GM12878 (cell line): ENCODE results near the gene RPEL1. TPM values are rescaled to one million over a fixed set of nuclear protein-coding genes. Genes with fewer than 3 reads are reported as not detected.

Experiments
- ATAC-seq: fragments of 200-7000 bp; cut with Tn5 transposase; 3 replicates; pipeline ENCODE4 v1.9.1; 2020; ENCODE audit warnings: mild to moderate bottlenecking, moderate library complexity
- BruUV-seq: library from RNA; stranded (reverse); fragments of 400-500 nt; replicated peaks from 2 replicates; lab custom pipeline; 2021; lab: Mats Ljungman, UMichigan
- CTCF ChIA-PET: fragments of 300-600 bp; sonication (Branson Sonifier 250); formaldehyde crosslinking; extraction: SDS; loops from one replicate; lab custom pipeline; 2021; ENCODE audit warnings: inconsistent platforms; lab: Yijun Ruan, JAX
- POLR2A ChIA-PET: fragments of 350-600 bp; formaldehyde crosslinking; extraction: SDS; loops from one replicate; lab custom pipeline; 2021; ENCODE audit warnings: inconsistent platforms; lab: Charles Lee
- RAD21 ChIA-PET: fragments of 300-600 bp; sonication (Branson Sonifier 250); formaldehyde crosslinking; loops from one replicate; lab custom pipeline; 2023; ENCODE audit warnings: antibody characterized with exemption; ENCODE audit not compliant: unreplicated experiment; lab: Charles Lee
- SMC1A ChIA-PET: fragments of 300-600 bp; sonication (Branson Sonifier 250); formaldehyde crosslinking; loops from one replicate; lab custom pipeline; 2023; ENCODE audit not compliant: unreplicated experiment, uncharacterized antibody; lab: Charles Lee
- DNase-seq: peaks from one replicate; pipeline ENCODE4 v3.0.0-alpha.2; 2011; ENCODE audit warnings: low read depth, low spot score
- FAIRE-seq: peaks from 3 replicates; lab custom pipeline; 2011; peaks lifted over from hg19 to GRCh38; lab: Jason Lieb, UNC
- H2AFZ ChIP-seq: 2 replicates; pipeline ENCODE4 v1.6.0; 2011; ENCODE audit warnings: low read depth, low read length, control low read depth; ENCODE audit not compliant: control insufficient read depth
- H3K27ac ChIP-seq: 2 replicates; pipeline ENCODE4 v1.5.1; 2011; ENCODE audit warnings: control low read depth; ENCODE audit not compliant: control insufficient read depth, insufficient read depth
- H3K27me3 ChIP-seq, 2 experiments: replicated peaks in 1 of 2; 2 replicates each; pipeline versions ENCODE4 v1.6.0 to v1.6.1; 2011; ENCODE audit warnings: low read length in 1 of 2; ENCODE audit not compliant: control insufficient read depth in 2 of 2, insufficient read depth in 2 of 2
- H3K36me3 ChIP-seq, 2 experiments: 2 replicates each; pipeline ENCODE4 v1.5.1; 2011; ENCODE audit warnings: low read length in 1 of 2; ENCODE audit not compliant: control insufficient read depth in 2 of 2, insufficient read depth in 2 of 2
- H3K4me1 ChIP-seq: 2 replicates; pipeline ENCODE4 v1.6.1; 2011; ENCODE audit warnings: mild to moderate bottlenecking, low read length, moderate library complexity, mixed read lengths; ENCODE audit not compliant: control insufficient read depth, insufficient read depth
- H3K4me2 ChIP-seq: 2 replicates; pipeline ENCODE4 v1.6.0; 2011; ENCODE audit warnings: control low read depth; ENCODE audit not compliant: control insufficient read depth, insufficient read depth
- H3K4me3 ChIP-seq: fragments of 200-600 bp; sonication (generic); 2 replicates; pipeline ENCODE4 v1.5.1; 2016
- H3K79me2 ChIP-seq: 2 replicates; pipeline ENCODE4 v1.6.0; 2011; ENCODE audit warnings: low read length; ENCODE audit not compliant: control insufficient read depth, insufficient read depth
- H3K9ac ChIP-seq: 2 replicates; pipeline ENCODE4 v1.8.0; 2011; ENCODE audit warnings: low read length, control low read depth, mixed read lengths; ENCODE audit not compliant: control insufficient read depth, insufficient read depth
- H3K9me3 ChIP-seq: replicated peaks from 3 replicates; pipeline ENCODE4 v1.5.1; 2011; ENCODE audit warnings: mild to moderate bottlenecking, low read length; ENCODE audit not compliant: control insufficient read depth, insufficient read depth
- H4K20me1 ChIP-seq: 2 replicates; pipeline ENCODE4 v1.6.0; 2011; ENCODE audit not compliant: control insufficient read depth, insufficient read depth
- BACH1 ChIP-seq: fragments of 450-650 bp; IDR thresholded peaks from 2 replicates; pipeline ENCODE4 v1.6.1; 2017; ENCODE audit warnings: mild to moderate bottlenecking, borderline replicate concordance
- BHLHE40 ChIP-seq, 2 experiments: fragments of 450-650 bp in 1 of 2; IDR thresholded peaks; 2 replicates each; pipeline ENCODE4 v1.6.1; 2011 to 2017; ENCODE audit warnings: low read depth in 2 of 2, borderline replicate concordance in 1 of 2, improper control_type of control experiment in 1 of 2, low read length in 1 of 2, mild to moderate bottlenecking in 1 of 2
- CEBPB ChIP-seq, 2 experiments: fragments of 150-350 bp in 1 of 2; IDR thresholded peaks; 2 replicates each; pipeline ENCODE4 v1.6.1; 2012 to 2014; ENCODE audit warnings: low read depth in 2 of 2, low read length in 2 of 2, borderline replicate concordance in 1 of 2, inconsistent platforms in 1 of 2
- E2F4 ChIP-seq: IDR thresholded peaks from 2 replicates; pipeline ENCODE4 v1.6.1; 2012; ENCODE audit warnings: low read depth, low read length, improper control_type of control experiment
- E2F8 ChIP-seq: fragments of 450-650 bp; IDR thresholded peaks from 2 replicates; pipeline ENCODE4 v1.6.1; 2018; ENCODE audit warnings: mild to moderate bottlenecking, low read depth, moderate library complexity; ENCODE audit not compliant: partially characterized antibody
- EED ChIP-seq: sonication (generic); IDR thresholded peaks from 2 replicates; pipeline ENCODE4 v1.6.1; 2016; ENCODE audit warnings: antibody characterized with exemption, low read depth
- ELK1 ChIP-seq: IDR thresholded peaks from 2 replicates; pipeline ENCODE4 v1.6.1; 2012; ENCODE audit warnings: low read depth, low read length, improper control_type of control experiment
- FOXK2 ChIP-seq: fragments of 450-650 bp; IDR thresholded peaks from 2 replicates; pipeline ENCODE4 v1.6.1; 2017; ENCODE audit warnings: mild to moderate bottlenecking, moderate library complexity
- HDGF ChIP-seq: fragments of 450-650 bp; IDR thresholded peaks from 2 replicates; pipeline ENCODE4 v1.6.1; 2016; ENCODE audit warnings: antibody characterized with exemption
- JUNB ChIP-seq: IDR thresholded peaks from 2 replicates; pipeline ENCODE4 v1.6.1; 2016; ENCODE audit warnings: antibody characterized with exemption, mild to moderate bottlenecking
- SUPT20H ChIP-seq: IDR thresholded peaks from 2 replicates; pipeline ENCODE4 v1.6.1; 2011; ENCODE audit warnings: low read depth, mild to moderate bottlenecking, low read length, moderate library complexity, borderline replicate concordance; ENCODE audit not compliant: control insufficient read depth
- SUZ12 ChIP-seq: fragments of 200-600 bp; sonication (generic); IDR thresholded peaks from one replicate; pipeline ENCODE4 v1.6.1; 2018; ENCODE audit warnings: antibody characterized with exemption, mild to moderate bottlenecking; ENCODE audit not compliant: unreplicated experiment
- TCF12 ChIP-seq: IDR thresholded peaks from 2 replicates; pipeline ENCODE4 v1.6.1; 2011; ENCODE audit warnings: low read depth, mild to moderate bottlenecking, low read length
- TCF7 ChIP-seq: IDR thresholded peaks from 2 replicates; pipeline ENCODE4 v1.6.1; 2014; ENCODE audit warnings: antibody characterized with exemption, borderline replicate concordance
- YBX1 ChIP-seq: fragments of 450-650 bp; IDR thresholded peaks from 2 replicates; pipeline ENCODE4 v1.6.1; 2016; ENCODE audit warnings: antibody characterized with exemption
- WGBS: methylation state at CpG from one replicate; pipeline ENCODE4 v1.1.6; 2016; ENCODE audit warnings: low lambda C conversion rate; ENCODE audit not compliant: insufficient replicate concordance, insufficient coverage; ENCODE audit errors: missing lambda C conversion rate; 5-methylcytosine and 5-hydroxymethylcytosine counted together
- in situ Hi-C: fragments of 300-500 bp; cut with MboI; formaldehyde crosslinking; loops from 9 replicates; pipeline ENCODE4 v1.14.3; 2018; ENCODE audit warnings: mixed read lengths
- intact Hi-C: fragments of 100-400 bp; cut with micrococcal nuclease; formaldehyde crosslinking; loops from one replicate; pipeline ENCODE4 v1.14.2; 2022; ENCODE audit not compliant: unreplicated experiment
- polyA plus RNA-seq, 11 experiments: library from polyadenylated mRNA; depleted of rRNA in 4 of 11; unstranded in 6 of 11; stranded (reverse) in 5 of 11; fragments of >200 nt; fragmentation: Nextera tagmentation in 4 of 11; fragmentation: Illumina TruSeq in 1 of 11; extraction: Ambion mirVana in 4 of 11; extraction: Trizol in 1 of 11; gene quantifications; 1 replicate in 1 of 11; 2 replicates in 10 of 11; pipeline versions ENCODE4 v1.2.1 to v1.2.3, GENCODE V29; 2011 to 2016; ENCODE audit warnings: inconsistent platforms in 2 of 11, missing spikeins in 2 of 11, low read depth in 1 of 11
- total RNA-seq, 4 experiments: library from RNA; depleted of rRNA in 3 of 4; stranded (reverse); fragments of >200 nt in 3 of 4; fragmentation: Illumina TruSeq in 1 of 4; extraction: Trizol in 1 of 4; gene quantifications; 2 replicates each; pipeline versions ENCODE4 v1.2.1 to v1.2.3, GENCODE V29; 2013 to 2021

The RPEL1 gene
- total and polyA plus RNA-seq, 10 of the 15 experiments (the other 5 are each of a cell fraction or from before 2014, with no cell fraction given) = 0.04 to 0.08 (median 0.06) TPM; not detected in 6

- Histone ChIP-seq H3K36me3 (no peaks in the 10 kb centered on the region), H3K27me3 (no peaks in the 10 kb centered on the region), H3K9ac (no peak overlapping the region), H2AFZ (no peak overlapping the region), H4K20me1 (no peaks in the 10 kb centered on the region), H3K79me2 (no peaks in the 10 kb centered on the region), H3K4me1 (no peaks in the 10 kb centered on the region), H3K27ac (no peak overlapping the region), H3K9me3 (no peaks in the 10 kb centered on the region), H3K4me2 (no peak overlapping the region), H3K4me3 (no peak overlapping the region)
- ChIA-PET RAD21 (interaction anchor here (0.6 to 1.0 kb wide), 3 partner anchors 13 to 328 kb away, joined by 3 to 4 read pairs (median 3); no protein-coding TSS in a partner anchor), POLR2A (no interaction called here), SMC1A (interaction anchor here (1.0 to 1.2 kb wide), 3 partner anchors 8 to 38 kb away, joined by 3 to 4 read pairs (median 3); no protein-coding TSS in a partner anchor), CTCF (interaction anchor here (0.9 to 1.8 kb wide), 3 partner anchors 13 to 103 kb away, joined by 3 to 8 read pairs (median 5); no protein-coding TSS in a partner anchor)
- in situ Hi-C loops = no loop called here
- intact Hi-C loops = no loop called here
- no TSS peak for BruUV-seq
- WGBS = 89% methylated on average over 4 of the region's 4 CpGs
- no peak for TF ChIP-seq SUPT20H
- TF ChIP-seq TCF12 = no peak
- TF ChIP-seq FOXK2 = no peak
- no peak for TF ChIP-seq EED
- TF ChIP-seq BHLHE40 (IDR thresholded peaks at IDR 0.05; ENCODE audit: borderline replicate concordance in 1 of 2, low read depth in 2 of 2, low read length in 1 of 2) = no peak
- no peak for TF ChIP-seq ELK1
- no peak for TF ChIP-seq E2F4
- TF ChIP-seq TCF7 = no peak
- no peak for TF ChIP-seq CEBPB (IDR thresholded peaks at IDR 0.05; ENCODE audit: borderline replicate concordance in 1 of 2, low read depth in 2 of 2, low read length in 2 of 2)
- TF ChIP-seq BACH1 = no peak
- TF ChIP-seq YBX1 = no peak
- TF ChIP-seq E2F8 = no peak
- no peak for TF ChIP-seq JUNB
- no peak for TF ChIP-seq HDGF
- TF ChIP-seq SUZ12 = no peak
- no peak for FAIRE-seq
- no peak for DNase-seq
- ATAC-seq = no peak
Measured at GRCh38 chr10:103231047-103231551, 14.6 kb upstream of the RPEL1 start.
